ENCODE measurements around the gene MIA.
A peak's percentile ranks its signal among the peaks of the same experiment; 100 is the strongest.
"Not testable (repeated sequence)": the region's sequence is repeated elsewhere in the genome, so short reads cannot be mapped to it uniquely, and the experiment has no call there.

Gene MIA

GRCh38 chr19:40808021-40808325 lies 32.7 kb downstream of the MIA start:
- H3K27me3 ChIP-seq (ENCODE audit: insufficient read depth, low read length) = peaks cover 17% of the 10 kb centered on the region
- H3K4me3 ChIP-seq (ENCODE audit: low read length) = no peak overlapping the region
- H3K27ac ChIP-seq (ENCODE audit: low read length) = no peak overlapping the region
- H3K4me1 ChIP-seq (ENCODE audit: insufficient read depth, low read length) = peaks cover 20% of the 10 kb centered on the region
- peaks cover 58% of the 10 kb centered on the region for H3K36me3 ChIP-seq (ENCODE audit: insufficient read depth, low read depth, low read length)
- H3K9ac ChIP-seq (ENCODE audit: low read depth, low read length) = no peak overlapping the region
- no peaks in the 10 kb centered on the region for H3K9me3 ChIP-seq (ENCODE audit: insufficient read depth, low read depth, low read length)

- Histone ChIP-seq H3K4me3 (ENCODE audit: low read length) (no peak overlapping the region), H3K27ac (ENCODE audit: low read length) (no peak overlapping the region), H3K4me1 (ENCODE audit: insufficient read depth, low read length) (peaks cover 18% of the 10 kb centered on the region), H3K36me3 (ENCODE audit: insufficient read depth, low read depth, low read length) (peaks cover 53% of the 10 kb centered on the region), H3K9me3 (ENCODE audit: insufficient read depth, low read depth, low read length) (no peaks in the 10 kb centered on the region), H3K9ac (ENCODE audit: low read depth, low read length) (no peak overlapping the region), H3K27me3 (ENCODE audit: insufficient read depth, low read length) (peaks cover 18% of the 10 kb centered on the region)
Observed at GRCh38 chr19:40808497-40808896, 33.2 kb downstream of the MIA start.

- Histone ChIP-seq H3K27me3 (ENCODE audit: insufficient read depth, low read length) (peaks cover 18% of the 10 kb centered on the region), H3K9ac (ENCODE audit: low read depth, low read length) (no peak overlapping the region; the same call in 1 of the 2 replicates), H3K27ac (ENCODE audit: low read length) (no peak overlapping the region), H3K36me3 (ENCODE audit: insufficient read depth, low read depth, low read length) (peaks cover 43% of the 10 kb centered on the region), H3K9me3 (ENCODE audit: insufficient read depth, low read depth, low read length) (no peaks in the 10 kb centered on the region), H3K4me3 (ENCODE audit: low read length) (peak overlapping the region; percentile 66; the same call in 1 of the 2 replicates), H3K4me1 (ENCODE audit: insufficient read depth, low read length) (peaks cover 13% of the 10 kb centered on the region)
Observed at GRCh38 chr19:40809358-40810086, 34.2 kb downstream of the MIA start.

DNA sequence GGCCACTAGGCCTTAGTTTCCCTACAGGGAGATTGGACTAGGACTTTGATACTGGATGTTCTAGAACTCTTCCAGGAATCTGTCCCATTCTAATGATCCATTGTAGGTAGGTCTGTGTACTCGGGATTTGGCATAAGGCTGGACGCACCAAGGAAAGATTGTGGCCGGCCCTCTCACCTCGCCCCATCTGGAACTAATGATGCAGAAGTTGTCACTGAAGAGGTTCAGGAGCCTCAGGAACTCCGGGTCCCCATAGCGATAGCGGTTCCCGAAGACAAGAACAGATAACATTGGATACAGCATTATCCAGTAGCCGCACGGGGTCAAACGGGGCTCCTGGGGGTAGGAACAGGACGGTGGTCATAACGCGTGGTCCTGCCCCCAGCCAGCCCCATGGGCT lies 34.8 kb downstream of the MIA start:
- Histone ChIP-seq H3K9ac (ENCODE audit: low read depth, low read length) (peak overlapping the region; percentile 16; the same call in 1 of the 2 replicates), H3K4me1 (ENCODE audit: insufficient read depth, low read length) (peaks cover 13% of the 10 kb centered on the region), H3K27ac (ENCODE audit: low read length) (no peak overlapping the region), H3K27me3 (ENCODE audit: insufficient read depth, low read length) (peaks cover 20% of the 10 kb centered on the region), H3K4me3 (ENCODE audit: low read length) (peak overlapping the region; percentile 66; the same call in 1 of the 2 replicates), H3K9me3 (ENCODE audit: insufficient read depth, low read depth, low read length) (no peaks in the 10 kb centered on the region), H3K36me3 (ENCODE audit: insufficient read depth, low read depth, low read length) (peaks cover 38% of the 10 kb centered on the region)

DNA sequence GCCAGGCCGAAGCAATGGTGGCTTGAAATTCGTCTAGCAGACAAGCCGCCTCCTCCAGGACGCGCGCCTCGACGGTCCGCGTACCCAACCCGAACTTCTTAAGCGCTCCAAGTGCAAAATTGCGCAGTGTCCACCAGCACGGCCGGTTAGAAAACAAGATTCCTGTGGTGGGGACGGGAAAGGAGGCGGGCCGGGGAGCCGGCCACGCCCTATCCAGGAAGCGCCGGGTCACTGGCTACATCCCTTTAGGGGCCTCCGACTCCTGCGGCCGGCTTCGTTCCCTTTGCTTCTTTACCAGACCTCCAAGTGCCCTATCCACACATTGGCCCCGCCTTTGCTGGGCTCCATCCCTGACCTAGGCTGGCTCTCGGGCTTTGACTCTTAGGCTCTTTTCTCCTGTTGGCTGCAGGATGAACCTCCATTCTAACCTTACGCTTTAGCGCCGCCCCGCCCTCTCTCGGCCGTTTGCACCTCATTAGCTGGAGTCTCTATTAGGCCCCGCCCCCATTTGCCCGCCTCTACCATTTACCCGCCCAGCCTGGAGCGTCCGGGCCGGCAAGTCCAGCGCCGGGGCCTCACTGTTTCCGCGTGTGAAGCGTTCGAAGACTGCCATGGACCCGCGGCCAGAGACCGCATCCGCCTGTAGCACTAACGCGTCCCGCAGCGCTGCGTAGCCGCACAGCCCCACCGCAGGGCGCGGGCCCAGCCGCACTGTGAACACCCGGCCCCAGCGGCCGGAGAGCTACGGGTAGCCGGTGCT lies 35.5 kb downstream of the MIA start:
- not testable (repeated sequence) for H3K27ac ChIP-seq (ENCODE audit: low read length); H3K9me3 ChIP-seq (ENCODE audit: insufficient read depth, low read depth, low read length)
- Histone ChIP-seq H3K4me1 (ENCODE audit: insufficient read depth, low read length) (peaks cover 12% of the 10 kb centered on the region), H3K27me3 (ENCODE audit: insufficient read depth, low read length) (peaks cover 25% of the 10 kb centered on the region), H3K4me3 (ENCODE audit: low read length) (peak overlapping the region; percentile 66), H3K36me3 (ENCODE audit: insufficient read depth, low read depth, low read length) (peaks cover 31% of the 10 kb centered on the region), H3K9ac (ENCODE audit: low read depth, low read length) (peak overlapping the region; percentile 61; the same call in 1 of the 2 replicates)

- Histone ChIP-seq H3K9me3 (ENCODE audit: insufficient read depth, low read depth, low read length) (no peaks in the 10 kb centered on the region), H3K27ac (ENCODE audit: low read length) (no peak overlapping the region), H3K4me1 (ENCODE audit: insufficient read depth, low read length) (peaks cover 5% of the 10 kb centered on the region), H3K9ac (ENCODE audit: low read depth, low read length) (peak overlapping the region; percentile 61; the same call in 1 of the 2 replicates), H3K27me3 (ENCODE audit: insufficient read depth, low read length) (peaks cover 25% of the 10 kb centered on the region), H3K36me3 (ENCODE audit: insufficient read depth, low read depth, low read length) (peaks cover 29% of the 10 kb centered on the region), H3K4me3 (ENCODE audit: low read length) (peak overlapping the region; percentile 66)
Observed at GRCh38 chr19:40811478-40812341, 36.4 kb downstream of the MIA start.

- Histone ChIP-seq H3K4me3 (ENCODE audit: low read length) (peak overlapping the region; percentile 66; the same call in 1 of the 2 replicates), H3K27me3 (ENCODE audit: insufficient read depth, low read length) (peaks cover 30% of the 10 kb centered on the region), H3K36me3 (ENCODE audit: insufficient read depth, low read depth, low read length) (peaks cover 23% of the 10 kb centered on the region)
- H3K9ac ChIP-seq (ENCODE audit: low read depth, low read length); H3K27ac ChIP-seq (ENCODE audit: low read length); H3K9me3 ChIP-seq (ENCODE audit: insufficient read depth, low read depth, low read length); H3K4me1 ChIP-seq (ENCODE audit: insufficient read depth, low read length): not testable (repeated sequence)
Observed at GRCh38 chr19:40812571-40812970, 37.2 kb downstream of the MIA start.

DNA sequence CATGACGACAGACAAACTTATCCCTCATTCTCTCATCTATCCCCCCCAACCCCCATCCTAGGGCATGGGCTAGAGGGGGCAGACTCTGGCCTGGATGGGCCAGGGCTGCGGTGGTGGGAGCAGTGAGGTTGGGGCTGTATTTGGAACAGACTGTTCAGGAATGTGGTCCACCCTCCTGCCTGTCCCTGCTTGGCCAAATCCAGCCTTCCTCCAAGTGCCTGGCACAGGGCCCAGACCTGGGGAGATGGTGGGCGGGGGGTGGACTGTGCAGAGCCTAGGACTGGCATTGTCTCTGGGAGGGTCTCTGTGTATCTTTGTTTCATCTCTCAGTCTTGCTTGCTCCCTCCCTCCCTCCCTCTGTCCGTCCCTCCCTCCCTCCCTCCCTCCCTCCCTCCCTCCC lies 37.9 kb downstream of the MIA start:
- H3K4me3 ChIP-seq (ENCODE audit: low read length) = no peak overlapping the region
- H3K4me1 ChIP-seq (ENCODE audit: insufficient read depth, low read length) = no peaks in the 10 kb centered on the region; the same call in 1 of the 2 replicates
- no peak overlapping the region for H3K27ac ChIP-seq (ENCODE audit: low read length)
- H3K36me3 ChIP-seq (ENCODE audit: insufficient read depth, low read depth, low read length) = peaks cover 17% of the 10 kb centered on the region
- H3K27me3 ChIP-seq (ENCODE audit: insufficient read depth, low read length) = peaks cover 36% of the 10 kb centered on the region
- no peak overlapping the region for H3K9ac ChIP-seq (ENCODE audit: low read depth, low read length)
- H3K9me3 ChIP-seq (ENCODE audit: insufficient read depth, low read depth, low read length) = no peaks in the 10 kb centered on the region

GRCh38 chr19:40815223-40815622 lies 39.9 kb downstream of the MIA start:
- Histone ChIP-seq H3K9me3 (ENCODE audit: insufficient read depth, low read depth, low read length) (no peaks in the 10 kb centered on the region), H3K36me3 (ENCODE audit: insufficient read depth, low read depth, low read length) (no peaks in the 10 kb centered on the region), H3K9ac (ENCODE audit: low read depth, low read length) (no peak overlapping the region), H3K27me3 (ENCODE audit: insufficient read depth, low read length) (peaks cover 39% of the 10 kb centered on the region), H3K4me1 (ENCODE audit: insufficient read depth, low read length) (no peaks in the 10 kb centered on the region; the same call in 1 of the 2 replicates), H3K4me3 (ENCODE audit: low read length) (no peak overlapping the region), H3K27ac (ENCODE audit: low read length) (no peak overlapping the region)

- H3K9ac ChIP-seq (ENCODE audit: low read depth, low read length); H3K36me3 ChIP-seq (ENCODE audit: insufficient read depth, low read depth, low read length); H3K9me3 ChIP-seq (ENCODE audit: insufficient read depth, low read depth, low read length); H3K27ac ChIP-seq (ENCODE audit: low read length); H3K4me1 ChIP-seq (ENCODE audit: insufficient read depth, low read length): not testable (repeated sequence)
- H3K27me3 ChIP-seq (ENCODE audit: insufficient read depth, low read length) = peaks cover 21% of the 10 kb centered on the region
- peak overlapping the region; percentile 43; the same call in 1 of the 2 replicates for H3K4me3 ChIP-seq (ENCODE audit: low read length)
Observed at GRCh38 chr19:40818480-40819399, 43.4 kb downstream of the MIA start.
